ENCODE measurements around the gene WWOX.

The WWOX gene

GRCh38 chr16:78589331-78589730 lies 489.9 kb downstream of the WWOX start:
- Histone ChIP-seq H3K36me3 (ENCODE audit: insufficient read depth, low read length) (no peaks in the 10 kb centered on the region), H3K4me3 (ENCODE audit: low read depth in 1 of 2, low read length in 2 of 2) (no peak overlapping the region), H3K79me2 (ENCODE audit: insufficient read depth, low read length) (no peaks in the 10 kb centered on the region), H3K9me3 (ENCODE audit: insufficient read depth, low read length, severe bottlenecking) (no peaks in the 10 kb centered on the region), H3K4me2 (ENCODE audit: insufficient read depth, low read length) (no peak overlapping the region), H3K9ac (ENCODE audit: low read depth, low read length) (no peak overlapping the region), H4K20me1 (ENCODE audit: insufficient read depth, low read length) (no peaks in the 10 kb centered on the region), H2AFZ (ENCODE audit: low read depth, low read length) (no peak overlapping the region), H3K27ac (ENCODE audit: low read length) (no peak overlapping the region), H3K4me1 (ENCODE audit: insufficient read depth, low read length) (no peaks in the 10 kb centered on the region), H3K27me3 (ENCODE audit: insufficient read depth, low read length, poor library complexity) (no peaks in the 10 kb centered on the region)
- ATAC-seq (ENCODE audit: insufficient read depth, low read depth), result no peak
- TF ChIP-seq CTCF (IDR thresholded peaks at IDR 0.05; ENCODE audit: borderline replicate concordance, extremely low read depth, low read length, poor library complexity, severe bottlenecking) (no peak), EZH2 (IDR thresholded peaks at IDR 0.05; ENCODE audit: borderline replicate concordance, low read depth, low read length, severe bottlenecking) (no peak)
- no peak for DNase-seq

GRCh38 chr16:78591682-78592103 lies 492.2 kb downstream of the WWOX start:
- Histone ChIP-seq H3K4me1 (ENCODE audit: insufficient read depth, low read length) (no peaks in the 10 kb centered on the region), H3K79me2 (ENCODE audit: insufficient read depth, low read length) (no peaks in the 10 kb centered on the region), H4K20me1 (ENCODE audit: insufficient read depth, low read length) (no peaks in the 10 kb centered on the region), H3K27me3 (ENCODE audit: insufficient read depth, low read length, poor library complexity) (no peaks in the 10 kb centered on the region), H3K36me3 (ENCODE audit: insufficient read depth, low read length) (no peaks in the 10 kb centered on the region), H2AFZ (ENCODE audit: low read depth, low read length) (no peak overlapping the region), H3K9me3 (ENCODE audit: insufficient read depth, low read length, severe bottlenecking) (no peaks in the 10 kb centered on the region), H3K27ac (ENCODE audit: low read length) (no peak overlapping the region), H3K4me3 (ENCODE audit: low read depth in 1 of 2, low read length in 2 of 2) (no peak overlapping the region), H3K9ac (ENCODE audit: low read depth, low read length) (no peak overlapping the region), H3K4me2 (ENCODE audit: insufficient read depth, low read length) (no peak overlapping the region)
- no peak for TF ChIP-seq EZH2 (IDR thresholded peaks at IDR 0.05; ENCODE audit: borderline replicate concordance, low read depth, low read length, severe bottlenecking)
- TF ChIP-seq CTCF (IDR thresholded peaks at IDR 0.05; ENCODE audit: borderline replicate concordance, extremely low read depth, low read length, poor library complexity, severe bottlenecking), result no peak
- ATAC-seq (ENCODE audit: insufficient read depth, low read depth) (no peak), DNase-seq (no peak)

- H3K9ac ChIP-seq (ENCODE audit: low read depth, low read length), result no peak overlapping the region
- no peak overlapping the region for H3K4me2 ChIP-seq (ENCODE audit: insufficient read depth, low read length)
- H3K4me1 ChIP-seq (ENCODE audit: insufficient read depth, low read length), result no peaks in the 10 kb centered on the region
- H4K20me1 ChIP-seq (ENCODE audit: insufficient read depth, low read length), result no peaks in the 10 kb centered on the region
- H3K79me2 ChIP-seq (ENCODE audit: insufficient read depth, low read length), result no peaks in the 10 kb centered on the region
- no peaks in the 10 kb centered on the region for H3K27me3 ChIP-seq (ENCODE audit: insufficient read depth, low read length, poor library complexity)
- no peak for DNase-seq
- no peak for ATAC-seq (ENCODE audit: insufficient read depth, low read depth)
- TF ChIP-seq EZH2 (IDR thresholded peaks at IDR 0.05; ENCODE audit: borderline replicate concordance, low read depth, low read length, severe bottlenecking) (no peak), CTCF (IDR thresholded peaks at IDR 0.05; ENCODE audit: borderline replicate concordance, extremely low read depth, low read length, poor library complexity, severe bottlenecking) (no peak)
- no peak overlapping the region for H3K27ac ChIP-seq (ENCODE audit: low read length)
- no peak overlapping the region for H2AFZ ChIP-seq (ENCODE audit: low read depth, low read length)
- no peaks in the 10 kb centered on the region for H3K36me3 ChIP-seq (ENCODE audit: insufficient read depth, low read length)
- no peak overlapping the region for H3K4me3 ChIP-seq (ENCODE audit: low read depth in 1 of 2, low read length in 2 of 2)
- H3K9me3 ChIP-seq (ENCODE audit: insufficient read depth, low read length, severe bottlenecking), result no peaks in the 10 kb centered on the region
Measured at GRCh38 chr16:78592111-78592510, 492.7 kb downstream of the WWOX start.

- Histone ChIP-seq H3K4me2 (ENCODE audit: insufficient read depth, low read length) (no peak overlapping the region), H3K27me3 (ENCODE audit: insufficient read depth, low read length, poor library complexity) (no peaks in the 10 kb centered on the region), H3K36me3 (ENCODE audit: insufficient read depth, low read length) (no peaks in the 10 kb centered on the region), H3K4me3 (ENCODE audit: low read depth in 1 of 2, low read length in 2 of 2) (no peak overlapping the region), H3K9me3 (ENCODE audit: insufficient read depth, low read length, severe bottlenecking) (no peaks in the 10 kb centered on the region), H3K4me1 (ENCODE audit: insufficient read depth, low read length) (no peaks in the 10 kb centered on the region), H4K20me1 (ENCODE audit: insufficient read depth, low read length) (no peaks in the 10 kb centered on the region), H2AFZ (ENCODE audit: low read depth, low read length) (no peak overlapping the region), H3K9ac (ENCODE audit: low read depth, low read length) (no peak overlapping the region), H3K27ac (ENCODE audit: low read length) (no peak overlapping the region), H3K79me2 (ENCODE audit: insufficient read depth, low read length) (no peaks in the 10 kb centered on the region)
- DNase-seq, result no peak
- no peak for ATAC-seq (ENCODE audit: insufficient read depth, low read depth)
- TF ChIP-seq EZH2 (IDR thresholded peaks at IDR 0.05; ENCODE audit: borderline replicate concordance, low read depth, low read length, severe bottlenecking) (no peak), CTCF (IDR thresholded peaks at IDR 0.05; ENCODE audit: borderline replicate concordance, extremely low read depth, low read length, poor library complexity, severe bottlenecking) (no peak)
Measured at GRCh38 chr16:78593352-78593751, 493.9 kb downstream of the WWOX start.
